Measurements from ENCODE around the gene PSMB2.

The PSMB2 gene

GRCh38 chr1:35557611-35558373 is 83.5 kb downstream of the PSMB2 start, which contains the start of gene NCDN:
TSS of gene NCDN (plus strand) at chr1:35557799. CDS start at chr1:35558191, 392 bp downstream.
- DNase-seq (ENCODE audit: low read depth in 1 of 2, low spot score in 1 of 2) = peak; percentile 88 to 91

- DNase-seq (ENCODE audit: low read depth in 1 of 2, low spot score in 1 of 2) = no peak
Measured at GRCh38 chr1:35557118-35557610, 84.2 kb downstream of the PSMB2 start, which contains the start of gene KIAA0319L. TSS of gene KIAA0319L (minus strand) at chr1:35557403. CDS start at chr1:35554491, 2,912 bp downstream.

- no peak for DNase-seq (ENCODE audit: low read depth in 1 of 2, low spot score in 1 of 2)
Measured at GRCh38 chr1:35556484-35557117, 84.7 kb downstream of the PSMB2 start.

- DNase-seq (ENCODE audit: low read depth in 1 of 2, low spot score in 1 of 2) = no peak
Measured at GRCh38 chr1:35555601-35556477, 85.5 kb downstream of the PSMB2 start.

GRCh38 chr1:35555212-35555584 is 86.1 kb downstream of the PSMB2 start:
- DNase-seq (ENCODE audit: low read depth in 1 of 2, low spot score in 1 of 2) = no peak

- DNase-seq (ENCODE audit: low read depth in 1 of 2, low spot score in 1 of 2) = no peak
Measured at GRCh38 chr1:35554266-35555211, 86.8 kb downstream of the PSMB2 start.

GRCh38 chr1:35553851-35554250 is 87.5 kb downstream of the PSMB2 start:
- no peak for DNase-seq (ENCODE audit: low read depth in 1 of 2, low spot score in 1 of 2)
